HEK293 (cell line): ENCODE data around the gene GRHL3.

Source experiments
- HOXA7 ChIP-seq: sonication (generic); formaldehyde crosslinking; IDR thresholded peaks from 2 replicates; pipeline ENCODE4 v1.8.1; 2022; ENCODE audit warnings: missing genetic modification reagents, borderline replicate concordance
- MYNN ChIP-seq: fragments of 450-650 bp; formaldehyde crosslinking; IDR thresholded peaks from 2 replicates; pipeline ENCODE4 v1.5.1; 2016; ENCODE audit warnings: missing biosample characterization, missing genetic modification characterization, borderline replicate concordance
- MZF1 ChIP-seq: fragments of 450-650 bp; formaldehyde crosslinking; IDR thresholded peaks from 2 replicates; pipeline ENCODE4 v1.5.1; 2017; ENCODE audit warnings: missing biosample characterization, missing genetic modification characterization, borderline replicate concordance
- OVOL3 ChIP-seq: fragments of 450-650 bp; formaldehyde crosslinking; IDR thresholded peaks from 2 replicates; pipeline ENCODE4 v1.5.1; 2016; ENCODE audit warnings: missing biosample characterization, missing genetic modification characterization
- SALL2 ChIP-seq: fragments of 450-650 bp; formaldehyde crosslinking; IDR thresholded peaks from 2 replicates; pipeline ENCODE4 v1.5.0; 2017; ENCODE audit warnings: missing biosample characterization, mild to moderate bottlenecking, missing genetic modification characterization, borderline replicate concordance
- SETDB1 ChIP-seq: IDR thresholded peaks from one replicate; pipeline ENCODE4 v1.6.1; 2017; ENCODE audit warnings: mild to moderate bottlenecking, low read length, moderate library complexity, mixed read lengths; ENCODE audit not compliant: insufficient read length
- SP7 ChIP-seq: fragments of 450-650 bp; formaldehyde crosslinking; IDR thresholded peaks from 2 replicates; pipeline ENCODE4 v1.5.1; 2016; ENCODE audit warnings: missing biosample characterization, missing genetic modification characterization
- TCF7L2 ChIP-seq: IDR thresholded peaks from 2 replicates; pipeline ENCODE4 v1.6.1; 2011; ENCODE audit warnings: low read depth, mild to moderate bottlenecking, inconsistent platforms, low read length, moderate library complexity, borderline replicate concordance
- ZBTB20 ChIP-seq: fragments of 450-650 bp; formaldehyde crosslinking; IDR thresholded peaks from 2 replicates; pipeline ENCODE4 v1.5.1; 2016; ENCODE audit warnings: missing biosample characterization, missing genetic modification characterization
- ZFHX2 ChIP-seq: fragments of 450-650 bp; formaldehyde crosslinking; conservative IDR thresholded peaks from 2 replicates; pipeline ENCODE4 v1.5.1; 2016; ENCODE audit warnings: missing biosample characterization, missing genetic modification characterization
- ZFP37 ChIP-seq: fragments of 450-650 bp; formaldehyde crosslinking; IDR thresholded peaks from 2 replicates; pipeline ENCODE4 v1.5.1; 2016; ENCODE audit warnings: missing biosample characterization, missing genetic modification characterization
- ZIC2 ChIP-seq: fragments of 450-650 bp; formaldehyde crosslinking; IDR thresholded peaks from 2 replicates; pipeline ENCODE4 v1.5.1; 2016; ENCODE audit warnings: missing biosample characterization, missing genetic modification characterization
- ZNF202 ChIP-seq: fragments of 450-650 bp; formaldehyde crosslinking; IDR thresholded peaks from 2 replicates; pipeline ENCODE4 v1.5.1; 2016; ENCODE audit warnings: missing biosample characterization, missing genetic modification characterization, borderline replicate concordance
- ZNF274 ChIP-seq, 2 experiments: fragments of 200-500 bp in 1 of 2; fragments of 450-650 bp in 1 of 2; sonication (Bioruptor generic) in 1 of 2; formaldehyde crosslinking in 1 of 2; IDR thresholded peaks; 2 replicates each; pipeline versions ENCODE4 v1.5.1 to v1.6.1; 2014 to 2016; ENCODE audit warnings: borderline replicate concordance in 1 of 2, inconsistent platforms in 1 of 2, low read length in 1 of 2, missing biosample characterization in 1 of 2, missing genetic modification characterization in 1 of 2
- ZNF302 ChIP-seq: fragments of 450-650 bp; formaldehyde crosslinking; IDR thresholded peaks from 2 replicates; pipeline ENCODE4 v1.5.1; 2016; ENCODE audit warnings: missing biosample characterization, missing genetic modification characterization, low read depth
- ZNF366 ChIP-seq: fragments of 450-650 bp; formaldehyde crosslinking; conservative IDR thresholded peaks from 2 replicates; pipeline ENCODE4 v1.5.1; 2016; ENCODE audit warnings: missing biosample characterization, missing genetic modification characterization
- ZNF416 ChIP-seq: fragments of 450-650 bp; formaldehyde crosslinking; IDR thresholded peaks from 2 replicates; pipeline ENCODE4 v1.5.1; 2016; ENCODE audit warnings: missing biosample characterization, missing genetic modification characterization
- ZNF433 ChIP-seq: fragments of 450-650 bp; formaldehyde crosslinking; IDR thresholded peaks from 2 replicates; pipeline ENCODE4 v1.5.1; 2016; ENCODE audit warnings: missing biosample characterization, missing genetic modification characterization, low read depth
- ZNF544 ChIP-seq: fragments of 450-650 bp; formaldehyde crosslinking; IDR thresholded peaks from 2 replicates; pipeline ENCODE4 v1.5.0; 2017; ENCODE audit warnings: missing biosample characterization, missing genetic modification characterization
- ZNF747 ChIP-seq: fragments of 450-650 bp; formaldehyde crosslinking; IDR thresholded peaks from 2 replicates; pipeline ENCODE4 v1.5.1; 2016; ENCODE audit warnings: missing biosample characterization, missing genetic modification characterization
- TF ChIP-seq, protein P1 (sequence below): fragments of 450-650 bp; formaldehyde crosslinking; IDR thresholded peaks from 2 replicates; pipeline ENCODE4 v1.5.1; 2016; ENCODE audit warnings: missing biosample characterization, missing genetic modification characterization
- TF ChIP-seq, protein P2 (sequence below): fragments of 450-650 bp; formaldehyde crosslinking; IDR thresholded peaks from 2 replicates; pipeline ENCODE4; 2016; ENCODE audit warnings: missing biosample characterization, missing genetic modification characterization
- TF ChIP-seq, protein P3 (sequence below): fragments of 450-650 bp; formaldehyde crosslinking; IDR thresholded peaks from 2 replicates; pipeline ENCODE4 v1.5.1; 2016; ENCODE audit warnings: missing biosample characterization, missing genetic modification characterization
- TF ChIP-seq, protein P4 (sequence below): fragments of 450-650 bp; formaldehyde crosslinking; conservative IDR thresholded peaks from 2 replicates; pipeline ENCODE4 v1.5.1; 2016; ENCODE audit warnings: low read depth, missing biosample characterization, missing genetic modification characterization
- TF ChIP-seq, protein P5 (sequence below): fragments of 450-650 bp; formaldehyde crosslinking; IDR thresholded peaks from 2 replicates; pipeline ENCODE4 v1.5.1; 2016; ENCODE audit warnings: missing biosample characterization, missing genetic modification characterization
- TF ChIP-seq, protein P6 (sequence below): fragments of 450-650 bp; IDR thresholded peaks from 2 replicates; pipeline ENCODE4 v1.5.1; 2018; ENCODE audit warnings: missing biosample characterization, missing genetic modification characterization

The GRHL3 gene

DNA sequence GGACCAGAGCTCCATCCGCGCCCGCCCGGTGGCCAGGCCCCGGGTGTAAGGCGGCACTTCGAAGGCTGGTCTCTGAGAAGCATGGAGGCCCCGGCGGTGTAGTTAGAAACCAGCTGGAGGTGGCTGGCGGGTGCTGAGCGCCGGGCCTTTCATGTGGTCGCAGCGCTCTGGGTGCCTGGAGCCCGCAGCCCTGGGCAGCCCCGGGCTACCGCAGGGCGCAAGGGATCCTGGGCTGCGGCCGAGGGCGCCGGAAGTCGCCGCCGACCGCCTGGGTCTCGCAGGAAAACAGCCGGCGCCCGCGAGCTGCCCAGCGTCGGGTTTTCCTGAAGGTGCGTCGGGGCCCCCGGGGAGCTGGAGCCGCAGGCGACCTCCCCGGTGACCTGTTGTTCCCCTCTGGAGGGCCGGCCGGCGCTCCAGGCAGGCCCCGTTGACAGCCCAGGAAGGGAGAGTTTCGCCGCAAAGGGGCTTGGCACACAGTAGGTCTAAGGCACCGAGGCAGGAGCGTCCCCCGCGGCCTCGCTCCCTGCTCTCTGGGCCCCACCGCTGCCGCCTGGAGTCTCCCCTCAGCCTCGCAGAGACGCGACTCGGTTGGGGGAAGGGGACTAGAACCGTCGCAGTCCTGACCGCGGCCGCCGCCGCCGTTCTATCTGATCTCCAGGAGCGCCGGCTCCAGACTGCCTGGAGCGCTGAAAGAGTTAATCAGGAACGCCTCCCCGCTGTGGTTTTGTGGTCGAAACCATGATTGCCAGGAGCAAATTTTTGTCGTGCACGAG lies 2.7 kb downstream of the GRHL3 start (continued):
- TF ChIP-seq SALL2 = no peak
- TF ChIP-seq, protein P1, sequence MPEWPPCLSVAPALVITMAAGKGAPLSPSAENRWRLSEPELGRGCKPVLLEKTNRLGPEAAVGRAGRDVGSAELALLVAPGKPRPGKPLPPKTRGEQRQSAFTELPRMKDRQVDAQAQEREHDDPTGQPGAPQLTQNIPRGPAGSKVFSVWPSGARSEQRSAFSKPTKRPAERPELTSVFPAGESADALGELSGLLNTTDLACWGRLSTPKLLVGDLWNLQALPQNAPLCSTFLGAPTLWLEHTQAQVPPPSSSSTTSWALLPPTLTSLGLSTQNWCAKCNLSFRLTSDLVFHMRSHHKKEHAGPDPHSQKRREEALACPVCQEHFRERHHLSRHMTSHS = 0 out of 2 replicates have a peak, but pooled peaks have one; percentile 31
- no peak for TF ChIP-seq MYNN
- TF ChIP-seq MZF1 (tag by site-specific recombination) = peak; percentile 89
- no peak for TF ChIP-seq ZNF202 (tag by site-specific recombination)
- TF ChIP-seq ZFHX2 (tag by site-specific recombination) = no peak
- TF ChIP-seq, protein P2, sequence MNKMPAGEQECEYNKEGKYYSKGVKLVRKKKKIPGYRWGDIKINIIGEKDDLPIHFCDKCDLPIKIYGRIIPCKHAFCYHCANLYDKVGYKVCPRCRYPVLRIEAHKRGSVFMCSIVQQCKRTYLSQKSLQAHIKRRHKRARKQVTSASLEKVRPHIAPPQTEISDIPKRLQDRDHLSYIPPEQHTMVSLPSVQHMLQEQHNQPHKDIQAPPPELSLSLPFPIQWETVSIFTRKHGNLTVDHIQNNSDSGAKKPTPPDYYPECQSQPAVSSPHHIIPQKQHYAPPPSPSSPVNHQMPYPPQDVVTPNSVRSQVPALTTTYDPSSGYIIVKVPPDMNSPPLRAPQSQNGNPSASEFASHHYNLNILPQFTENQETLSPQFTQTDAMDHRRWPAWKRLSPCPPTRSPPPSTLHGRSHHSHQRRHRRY (tag by site-specific recombination) = no peak
- TF ChIP-seq, protein P3, sequence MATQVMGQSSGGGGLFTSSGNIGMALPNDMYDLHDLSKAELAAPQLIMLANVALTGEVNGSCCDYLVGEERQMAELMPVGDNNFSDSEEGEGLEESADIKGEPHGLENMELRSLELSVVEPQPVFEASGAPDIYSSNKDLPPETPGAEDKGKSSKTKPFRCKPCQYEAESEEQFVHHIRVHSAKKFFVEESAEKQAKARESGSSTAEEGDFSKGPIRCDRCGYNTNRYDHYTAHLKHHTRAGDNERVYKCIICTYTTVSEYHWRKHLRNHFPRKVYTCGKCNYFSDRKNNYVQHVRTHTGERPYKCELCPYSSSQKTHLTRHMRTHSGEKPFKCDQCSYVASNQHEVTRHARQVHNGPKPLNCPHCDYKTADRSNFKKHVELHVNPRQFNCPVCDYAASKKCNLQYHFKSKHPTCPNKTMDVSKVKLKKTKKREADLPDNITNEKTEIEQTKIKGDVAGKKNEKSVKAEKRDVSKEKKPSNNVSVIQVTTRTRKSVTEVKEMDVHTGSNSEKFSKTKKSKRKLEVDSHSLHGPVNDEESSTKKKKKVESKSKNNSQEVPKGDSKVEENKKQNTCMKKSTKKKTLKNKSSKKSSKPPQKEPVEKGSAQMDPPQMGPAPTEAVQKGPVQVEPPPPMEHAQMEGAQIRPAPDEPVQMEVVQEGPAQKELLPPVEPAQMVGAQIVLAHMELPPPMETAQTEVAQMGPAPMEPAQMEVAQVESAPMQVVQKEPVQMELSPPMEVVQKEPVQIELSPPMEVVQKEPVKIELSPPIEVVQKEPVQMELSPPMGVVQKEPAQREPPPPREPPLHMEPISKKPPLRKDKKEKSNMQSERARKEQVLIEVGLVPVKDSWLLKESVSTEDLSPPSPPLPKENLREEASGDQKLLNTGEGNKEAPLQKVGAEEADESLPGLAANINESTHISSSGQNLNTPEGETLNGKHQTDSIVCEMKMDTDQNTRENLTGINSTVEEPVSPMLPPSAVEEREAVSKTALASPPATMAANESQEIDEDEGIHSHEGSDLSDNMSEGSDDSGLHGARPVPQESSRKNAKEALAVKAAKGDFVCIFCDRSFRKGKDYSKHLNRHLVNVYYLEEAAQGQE (tag by site-specific recombination) = no peak
- TF ChIP-seq, protein P4, sequence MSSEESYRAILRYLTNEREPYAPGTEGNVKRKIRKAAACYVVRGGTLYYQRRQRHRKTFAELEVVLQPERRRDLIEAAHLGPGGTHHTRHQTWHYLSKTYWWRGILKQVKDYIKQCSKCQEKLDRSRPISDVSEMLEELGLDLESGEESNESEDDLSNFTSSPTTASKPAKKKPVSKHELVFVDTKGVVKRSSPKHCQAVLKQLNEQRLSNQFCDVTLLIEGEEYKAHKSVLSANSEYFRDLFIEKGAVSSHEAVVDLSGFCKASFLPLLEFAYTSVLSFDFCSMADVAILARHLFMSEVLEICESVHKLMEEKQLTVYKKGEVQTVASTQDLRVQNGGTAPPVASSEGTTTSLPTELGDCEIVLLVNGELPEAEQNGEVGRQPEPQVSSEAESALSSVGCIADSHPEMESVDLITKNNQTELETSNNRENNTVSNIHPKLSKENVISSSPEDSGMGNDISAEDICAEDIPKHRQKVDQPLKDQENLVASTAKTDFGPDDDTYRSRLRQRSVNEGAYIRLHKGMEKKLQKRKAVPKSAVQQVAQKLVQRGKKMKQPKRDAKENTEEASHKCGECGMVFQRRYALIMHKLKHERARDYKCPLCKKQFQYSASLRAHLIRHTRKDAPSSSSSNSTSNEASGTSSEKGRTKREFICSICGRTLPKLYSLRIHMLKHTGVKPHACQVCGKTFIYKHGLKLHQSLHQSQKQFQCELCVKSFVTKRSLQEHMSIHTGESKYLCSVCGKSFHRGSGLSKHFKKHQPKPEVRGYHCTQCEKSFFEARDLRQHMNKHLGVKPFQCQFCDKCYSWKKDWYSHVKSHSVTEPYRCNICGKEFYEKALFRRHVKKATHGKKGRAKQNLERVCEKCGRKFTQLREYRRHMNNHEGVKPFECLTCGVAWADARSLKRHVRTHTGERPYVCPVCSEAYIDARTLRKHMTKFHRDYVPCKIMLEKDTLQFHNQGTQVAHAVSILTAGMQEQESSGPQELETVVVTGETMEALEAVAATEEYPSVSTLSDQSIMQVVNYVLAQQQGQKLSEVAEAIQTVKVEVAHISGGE (tag by site-specific recombination) = peak; percentile 34; the same call in 1 of the 2 replicates
- no peak for TF ChIP-seq HOXA7
- no peak for TF ChIP-seq SETDB1
- TF ChIP-seq ZNF416 (tag by site-specific recombination) = no peak
- peak; percentile 93 for TF ChIP-seq SP7 (tag by site-specific recombination)
- TF ChIP-seq ZNF274 (IDR thresholded peaks at IDR 0.05; ENCODE audit: low read length) = no peak
- TF ChIP-seq ZNF274 (tag by site-specific recombination; IDR thresholded peaks at IDR 0.05; ENCODE audit: borderline replicate concordance) = no peak
- no peak for TF ChIP-seq ZNF302 (tag by site-specific recombination)
- TF ChIP-seq TCF7L2 = peak; percentile 97
- TF ChIP-seq OVOL3 (tag by site-specific recombination) = no peak
- TF ChIP-seq ZBTB20 (tag by site-specific recombination) = peak; percentile 96
- TF ChIP-seq ZNF747 (tag by site-specific recombination) = no peak
- TF ChIP-seq ZNF544 = no peak
- TF ChIP-seq, protein P5, sequence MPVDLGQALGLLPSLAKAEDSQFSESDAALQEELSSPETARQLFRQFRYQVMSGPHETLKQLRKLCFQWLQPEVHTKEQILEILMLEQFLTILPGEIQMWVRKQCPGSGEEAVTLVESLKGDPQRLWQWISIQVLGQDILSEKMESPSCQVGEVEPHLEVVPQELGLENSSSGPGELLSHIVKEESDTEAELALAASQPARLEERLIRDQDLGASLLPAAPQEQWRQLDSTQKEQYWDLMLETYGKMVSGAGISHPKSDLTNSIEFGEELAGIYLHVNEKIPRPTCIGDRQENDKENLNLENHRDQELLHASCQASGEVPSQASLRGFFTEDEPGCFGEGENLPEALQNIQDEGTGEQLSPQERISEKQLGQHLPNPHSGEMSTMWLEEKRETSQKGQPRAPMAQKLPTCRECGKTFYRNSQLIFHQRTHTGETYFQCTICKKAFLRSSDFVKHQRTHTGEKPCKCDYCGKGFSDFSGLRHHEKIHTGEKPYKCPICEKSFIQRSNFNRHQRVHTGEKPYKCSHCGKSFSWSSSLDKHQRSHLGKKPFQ (tag by site-specific recombination) = peak; percentile 69; the same call in 1 of the 2 replicates
- TF ChIP-seq ZIC2 (tag by site-specific recombination) = peak; percentile 98
- no peak for TF ChIP-seq ZNF433
- TF ChIP-seq ZFP37 (tag by site-specific recombination) = peak; percentile 72
- TF ChIP-seq ZNF366 = no peak
- TF ChIP-seq, protein P6, sequence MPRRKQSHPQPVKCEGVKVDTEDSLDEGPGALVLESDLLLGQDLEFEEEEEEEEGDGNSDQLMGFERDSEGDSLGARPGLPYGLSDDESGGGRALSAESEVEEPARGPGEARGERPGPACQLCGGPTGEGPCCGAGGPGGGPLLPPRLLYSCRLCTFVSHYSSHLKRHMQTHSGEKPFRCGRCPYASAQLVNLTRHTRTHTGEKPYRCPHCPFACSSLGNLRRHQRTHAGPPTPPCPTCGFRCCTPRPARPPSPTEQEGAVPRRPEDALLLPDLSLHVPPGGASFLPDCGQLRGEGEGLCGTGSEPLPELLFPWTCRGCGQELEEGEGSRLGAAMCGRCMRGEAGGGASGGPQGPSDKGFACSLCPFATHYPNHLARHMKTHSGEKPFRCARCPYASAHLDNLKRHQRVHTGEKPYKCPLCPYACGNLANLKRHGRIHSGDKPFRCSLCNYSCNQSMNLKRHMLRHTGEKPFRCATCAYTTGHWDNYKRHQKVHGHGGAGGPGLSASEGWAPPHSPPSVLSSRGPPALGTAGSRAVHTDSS (tag by site-specific recombination) = no peak
